ENCODE results near the gene DNAH11.

DNA sequence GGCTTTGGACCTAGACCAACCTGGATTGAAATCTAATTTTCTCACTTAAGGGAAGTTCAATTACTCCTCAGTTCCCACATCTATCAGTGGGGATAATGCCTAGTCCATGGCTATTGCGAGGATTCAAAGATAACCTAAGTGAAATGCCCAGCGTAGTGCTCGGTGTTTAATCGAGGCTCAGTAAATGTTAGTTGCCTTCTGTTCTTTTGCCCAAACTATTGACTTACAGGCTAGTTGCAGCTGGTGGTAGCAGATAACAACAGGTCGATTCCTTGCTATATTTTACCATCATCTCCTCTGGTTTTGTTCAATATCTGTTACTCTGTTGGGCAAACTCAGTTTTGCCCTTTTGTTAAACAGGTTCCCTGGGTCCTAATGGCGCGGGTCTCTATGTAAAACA lies 22.8 kb downstream of the DNAH11 start:
- TF ChIP-seq, protein P1, sequence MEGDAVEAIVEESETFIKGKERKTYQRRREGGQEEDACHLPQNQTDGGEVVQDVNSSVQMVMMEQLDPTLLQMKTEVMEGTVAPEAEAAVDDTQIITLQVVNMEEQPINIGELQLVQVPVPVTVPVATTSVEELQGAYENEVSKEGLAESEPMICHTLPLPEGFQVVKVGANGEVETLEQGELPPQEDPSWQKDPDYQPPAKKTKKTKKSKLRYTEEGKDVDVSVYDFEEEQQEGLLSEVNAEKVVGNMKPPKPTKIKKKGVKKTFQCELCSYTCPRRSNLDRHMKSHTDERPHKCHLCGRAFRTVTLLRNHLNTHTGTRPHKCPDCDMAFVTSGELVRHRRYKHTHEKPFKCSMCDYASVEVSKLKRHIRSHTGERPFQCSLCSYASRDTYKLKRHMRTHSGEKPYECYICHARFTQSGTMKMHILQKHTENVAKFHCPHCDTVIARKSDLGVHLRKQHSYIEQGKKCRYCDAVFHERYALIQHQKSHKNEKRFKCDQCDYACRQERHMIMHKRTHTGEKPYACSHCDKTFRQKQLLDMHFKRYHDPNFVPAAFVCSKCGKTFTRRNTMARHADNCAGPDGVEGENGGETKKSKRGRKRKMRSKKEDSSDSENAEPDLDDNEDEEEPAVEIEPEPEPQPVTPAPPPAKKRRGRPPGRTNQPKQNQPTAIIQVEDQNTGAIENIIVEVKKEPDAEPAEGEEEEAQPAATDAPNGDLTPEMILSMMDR (conservative IDR thresholded peaks at IDR 0.05 in 1 of 2, IDR thresholded peaks at IDR 0.05 in 1 of 2; ENCODE audit: extremely low read depth in 1 of 2, insufficient read depth in 1 of 2, low read depth in 1 of 2, low read length in 2 of 2): no peak
- no peak for TF ChIP-seq EZH2 (IDR thresholded peaks at IDR 0.05; ENCODE audit: borderline replicate concordance, low read length)
